ENCODE measurements around the gene ABAT.

GRCh38 chr16:8712589-8713361 lies 38.4 kb downstream of the ABAT start:
- TF ChIP-seq, protein P1, sequence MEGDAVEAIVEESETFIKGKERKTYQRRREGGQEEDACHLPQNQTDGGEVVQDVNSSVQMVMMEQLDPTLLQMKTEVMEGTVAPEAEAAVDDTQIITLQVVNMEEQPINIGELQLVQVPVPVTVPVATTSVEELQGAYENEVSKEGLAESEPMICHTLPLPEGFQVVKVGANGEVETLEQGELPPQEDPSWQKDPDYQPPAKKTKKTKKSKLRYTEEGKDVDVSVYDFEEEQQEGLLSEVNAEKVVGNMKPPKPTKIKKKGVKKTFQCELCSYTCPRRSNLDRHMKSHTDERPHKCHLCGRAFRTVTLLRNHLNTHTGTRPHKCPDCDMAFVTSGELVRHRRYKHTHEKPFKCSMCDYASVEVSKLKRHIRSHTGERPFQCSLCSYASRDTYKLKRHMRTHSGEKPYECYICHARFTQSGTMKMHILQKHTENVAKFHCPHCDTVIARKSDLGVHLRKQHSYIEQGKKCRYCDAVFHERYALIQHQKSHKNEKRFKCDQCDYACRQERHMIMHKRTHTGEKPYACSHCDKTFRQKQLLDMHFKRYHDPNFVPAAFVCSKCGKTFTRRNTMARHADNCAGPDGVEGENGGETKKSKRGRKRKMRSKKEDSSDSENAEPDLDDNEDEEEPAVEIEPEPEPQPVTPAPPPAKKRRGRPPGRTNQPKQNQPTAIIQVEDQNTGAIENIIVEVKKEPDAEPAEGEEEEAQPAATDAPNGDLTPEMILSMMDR (IDR thresholded peaks at IDR 0.05; ENCODE audit: poor library complexity) = no peak
- TF ChIP-seq EZH2phosphoT487 (IDR thresholded peaks at IDR 0.05; ENCODE audit: low read depth, severe bottlenecking, unreplicated experiment) (no peak), EZH2 (IDR thresholded peaks at IDR 0.05; ENCODE audit: borderline replicate concordance) (no peak)
